ENCODE results near the gene BAHCC1.

BAHCC1 gene

DNA sequence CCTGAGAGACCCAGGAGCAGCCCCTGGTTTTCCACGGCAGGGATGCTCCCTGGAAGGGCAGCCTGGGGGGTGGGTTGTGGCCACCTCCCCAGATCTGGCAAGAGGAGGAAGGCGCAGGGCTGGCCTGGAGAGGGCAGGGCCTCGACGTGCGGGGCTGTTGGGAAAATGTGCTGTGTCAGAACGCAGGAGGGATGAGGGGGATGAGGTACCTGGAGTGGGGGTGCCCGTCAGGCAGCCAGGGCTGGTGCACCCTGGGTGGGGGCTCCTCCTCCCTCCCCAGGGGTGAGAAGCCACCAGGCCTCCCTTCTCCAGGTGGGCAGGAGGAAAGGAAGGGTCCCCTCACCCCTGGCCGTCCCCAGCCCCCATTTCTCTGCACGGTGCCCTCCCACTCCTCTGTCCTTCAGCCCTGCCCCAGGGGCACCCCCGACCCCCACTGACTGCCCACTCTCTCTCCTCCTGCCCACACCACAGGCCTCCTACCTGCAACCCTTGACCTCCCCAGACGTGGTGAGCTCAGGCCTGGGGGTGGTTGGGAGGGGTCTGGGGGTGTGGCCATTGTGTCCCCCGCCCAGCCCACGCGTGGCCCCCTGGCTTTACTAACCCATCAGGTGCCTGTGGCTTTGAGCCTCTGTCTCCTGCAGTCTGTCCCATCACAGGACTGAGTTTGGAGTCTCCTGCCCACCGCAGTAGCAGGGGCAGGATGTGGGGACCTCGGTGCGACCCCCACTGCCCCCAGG is 39.6 kb downstream of the BAHCC1 start:
- DNase-seq = no peak
- intact Hi-C loops (cut with DNase I) = no loop called here

DNA sequence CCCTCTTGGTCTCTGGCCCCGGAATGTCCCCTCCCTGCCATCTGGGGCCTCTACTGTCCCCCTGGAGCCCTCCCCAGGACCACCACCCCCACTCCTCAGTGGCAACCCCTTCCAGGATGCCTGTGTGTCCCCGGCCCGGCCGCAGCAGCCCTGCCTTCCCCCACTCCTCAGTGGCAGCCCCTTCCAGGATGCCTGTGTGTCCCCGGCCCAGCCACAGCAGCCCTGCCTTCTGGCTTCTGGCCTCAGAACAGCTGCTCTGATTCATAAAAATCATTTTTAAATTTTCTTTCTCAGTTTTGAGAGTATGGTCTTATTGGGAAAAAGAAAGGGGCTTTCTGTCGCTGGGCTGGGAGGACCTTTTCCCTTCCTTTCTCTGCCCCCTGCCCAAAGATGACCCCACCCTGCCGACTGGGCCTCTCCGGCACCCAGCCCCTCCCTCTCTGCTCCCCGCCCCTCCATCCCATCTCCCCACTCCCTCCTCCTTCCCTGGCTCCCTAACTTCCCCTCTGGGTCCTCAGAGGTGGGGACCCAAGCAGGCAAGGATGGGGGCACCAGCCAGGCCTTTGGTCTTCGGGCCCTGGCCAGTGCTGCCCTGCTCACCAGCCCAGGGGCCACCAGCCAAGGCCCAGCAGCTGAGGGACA is 40.5 kb downstream of the BAHCC1 start:
- DNase-seq = no peak
- intact Hi-C loops (cut with DNase I) = no loop called here

GRCh38 chr17:81436294-81436849 is 41.1 kb downstream of the BAHCC1 start:
- DNase-seq = no peak
- intact Hi-C loops (cut with DNase I) = no loop called here

GRCh38 chr17:81437191-81437651 is 42.0 kb downstream of the BAHCC1 start:
- intact Hi-C loops (cut with DNase I) = no loop called here
- no peak for DNase-seq

GRCh38 chr17:81438007-81438659 is 42.9 kb downstream of the BAHCC1 start:
- DNase-seq = peak in 3 of 10 donors; percentile 41 to 90 (median 57)
- intact Hi-C loops (cut with DNase I) = no loop called here

GRCh38 chr17:81438688-81439087 is 43.4 kb downstream of the BAHCC1 start:
- no peak for DNase-seq
- intact Hi-C loops (cut with DNase I) = no loop called here

GRCh38 chr17:81440051-81440471 is 44.8 kb downstream of the BAHCC1 start:
- intact Hi-C loops (cut with DNase I) = no loop called here
- no peak for DNase-seq

- DNase-seq = no peak
- intact Hi-C loops (cut with DNase I) = no loop called here
These were observed 45.4 kb downstream of the BAHCC1 start for GRCh38 chr17:81440511-81441244.

GRCh38 chr17:81442791-81443190 is 47.5 kb downstream of the BAHCC1 start:
- DNase-seq = no peak
- intact Hi-C loops (cut with DNase I) = no loop called here

DNA sequence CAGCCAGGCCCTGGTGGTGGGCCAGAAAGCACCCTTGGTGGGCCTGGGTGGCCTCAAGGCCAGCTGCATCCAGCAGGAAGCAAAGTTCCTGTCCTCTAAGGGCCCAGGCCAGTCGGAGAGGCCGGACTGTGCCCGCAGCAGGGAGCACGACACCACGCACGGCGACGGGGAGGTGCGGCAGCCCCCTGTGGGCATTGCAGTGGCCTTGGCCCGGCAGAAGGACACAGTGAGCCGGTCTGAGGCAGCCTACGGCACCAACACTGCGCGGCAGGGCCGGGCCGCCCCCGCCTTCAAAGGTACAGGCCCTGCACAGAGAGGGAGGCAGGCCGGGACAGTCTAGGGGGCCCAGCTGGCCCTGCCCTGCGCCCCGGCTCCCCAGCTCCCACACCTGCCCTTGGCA is 48.0 kb downstream of the BAHCC1 start:
- intact Hi-C loops (cut with DNase I) = no loop called here
- no peak for DNase-seq

GRCh38 chr17:81444610-81445339 is 49.5 kb downstream of the BAHCC1 start:
- intact Hi-C loops (cut with DNase I) = no loop called here
- no peak for DNase-seq

DNA sequence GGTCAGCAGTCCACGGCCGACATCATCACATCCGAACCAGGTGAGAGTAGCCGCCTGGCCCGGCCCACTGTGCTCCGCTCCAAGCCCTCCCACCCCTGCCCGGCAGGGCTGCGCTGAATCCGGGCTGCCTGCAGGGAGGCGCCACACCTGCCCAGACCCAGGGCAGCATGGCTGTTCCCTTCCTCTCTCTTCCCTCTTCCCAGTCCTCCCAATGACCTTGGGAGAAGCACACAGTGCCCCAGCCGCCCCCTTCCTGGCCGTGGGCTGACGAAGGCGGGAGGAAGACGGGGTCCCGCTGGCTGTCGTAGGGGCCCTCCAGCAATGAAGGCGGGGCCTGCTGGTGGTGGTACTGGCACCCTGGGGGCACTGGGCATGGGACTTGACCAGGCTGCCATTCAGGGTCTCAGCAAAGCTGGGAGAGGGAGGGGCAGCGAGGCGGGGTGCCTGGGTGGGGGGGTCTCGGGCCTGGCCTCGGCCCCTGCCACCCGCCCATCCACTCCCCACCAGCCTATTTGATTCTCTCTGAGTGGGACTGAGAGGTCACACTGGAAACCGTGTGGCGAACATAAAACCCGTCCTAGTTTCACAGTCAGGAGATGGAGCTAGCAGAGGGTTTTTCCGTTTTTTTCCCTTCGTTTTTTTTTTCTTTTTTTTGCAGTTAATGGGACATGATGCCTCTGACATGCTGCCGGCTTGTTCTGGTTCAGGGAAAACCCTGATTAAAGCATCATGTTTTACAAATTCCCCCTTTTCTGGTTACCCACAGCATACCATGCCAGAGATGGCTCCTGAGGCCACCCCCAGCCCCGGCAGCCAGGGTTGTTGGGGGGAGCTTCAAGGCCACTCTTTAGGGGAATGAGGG is 50.6 kb downstream of the BAHCC1 start:
- intact Hi-C loops (cut with DNase I) = no loop called here
- DNase-seq = no peak

GRCh38 chr17:81447331-81447933 is 52.2 kb downstream of the BAHCC1 start:
- intact Hi-C loops (cut with DNase I) = no loop called here

DNA sequence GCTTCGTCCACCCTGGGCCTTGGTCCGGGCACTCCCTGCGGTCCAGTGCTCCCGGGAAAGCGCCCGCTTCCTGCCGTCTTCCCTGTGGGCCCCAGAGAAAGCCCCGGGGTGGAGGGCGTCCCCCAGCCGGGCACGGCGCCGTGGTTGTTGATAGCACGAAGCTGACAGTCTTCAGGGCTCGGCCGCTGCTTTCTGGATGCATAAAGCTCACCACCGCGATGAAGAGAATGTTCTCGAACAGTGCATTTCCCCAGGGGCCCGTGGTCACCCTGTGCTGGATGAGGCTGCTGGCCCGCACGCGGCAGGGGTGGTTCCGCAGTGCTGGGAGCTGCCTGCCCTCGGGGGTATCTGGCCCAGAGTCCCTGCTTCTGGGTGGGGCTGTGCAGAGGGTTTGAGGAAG is 53.2 kb downstream of the BAHCC1 start:
- no peak for DNase-seq
- intact Hi-C loops (cut with DNase I) = no loop called here

More at GRCh38 chr17:81447331-81447933, 52.2 kb downstream of the BAHCC1 start:
- DNase-seq = no peak

GRCh38 chr17:81448950-81449349 is 53.7 kb downstream of the BAHCC1 start:
- no peak for DNase-seq
- intact Hi-C loops (cut with DNase I) = no loop called here

- no peak for DNase-seq
- intact Hi-C loops (cut with DNase I) = no loop called here
These were observed 54.1 kb downstream of the BAHCC1 start for GRCh38 chr17:81449351-81449750.

DNA sequence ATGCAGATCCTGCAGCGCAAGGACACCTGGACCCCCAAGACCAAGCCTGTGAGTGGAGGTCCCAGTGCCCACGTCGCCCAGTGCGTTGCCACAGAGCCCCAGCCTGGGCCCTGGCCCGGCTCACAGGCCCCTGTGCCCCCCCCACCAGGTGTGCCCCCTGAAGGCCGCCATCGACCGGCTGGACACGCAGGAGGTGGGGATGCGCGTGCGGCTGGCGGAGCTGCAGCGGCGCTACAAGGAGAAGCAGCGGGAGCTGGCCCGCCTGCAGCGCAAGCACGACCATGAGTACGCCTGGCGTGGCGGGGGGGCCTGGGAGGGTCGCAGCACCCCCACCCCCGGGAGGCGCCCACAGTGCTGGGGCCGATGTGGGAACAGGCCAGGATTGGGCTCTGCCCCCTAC is 56.6 kb downstream of the BAHCC1 start:
- intact Hi-C loops (cut with DNase I) = no loop called here

GRCh38 chr17:81452551-81452950 is 57.3 kb downstream of the BAHCC1 start:
- intact Hi-C loops (cut with DNase I) = no loop called here
- DNase-seq = no peak

More for the DNA sequence above, 56.6 kb downstream of the BAHCC1 start:
- DNase-seq = no peak

DNA sequence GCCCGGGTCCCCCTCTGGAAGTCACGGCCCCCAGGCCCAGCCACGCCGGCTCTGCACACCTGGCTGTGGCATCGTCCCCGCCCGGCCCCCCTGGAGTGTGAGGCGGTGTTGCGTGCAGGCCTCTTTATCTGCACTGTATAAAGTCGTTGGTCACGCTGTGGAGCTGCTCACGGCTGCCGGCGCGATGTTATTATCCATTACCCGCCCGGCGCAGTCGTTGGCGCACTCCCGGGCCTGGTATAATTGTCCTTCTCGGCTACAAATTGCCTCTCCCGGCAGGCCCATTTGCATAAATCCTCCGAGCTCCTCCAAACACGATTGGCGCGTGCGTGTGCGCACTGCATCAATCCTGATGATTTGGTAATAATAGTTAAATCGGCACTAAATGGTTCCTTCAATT is 57.8 kb downstream of the BAHCC1 start:
- intact Hi-C loops (cut with DNase I) = no loop called here
- peak in 3 of 10 donors; percentile 29 to 42 (median 40) for DNase-seq

Measured in posterior cingulate gyrus (tissue), 11 donors.